22Rv1 (cell line): ENCODE measurements around the gene OXNAD1.

ENCODE experiments used
- CTCF ChIP-seq: fragments of 450-650 bp; IDR thresholded peaks from 2 replicates; pipeline ENCODE4 v1.5.1; 2017; ENCODE audit warnings: mild to moderate bottlenecking
- ZFX ChIP-seq: fragments of 450-650 bp; IDR thresholded peaks from 2 replicates; pipeline ENCODE4 v1.6.1; 2017; ENCODE audit warnings: antibody characterized with exemption, borderline replicate concordance

GRCh38 chr3:16334909-16335308 is 69.9 kb downstream of the OXNAD1 start:
- TF ChIP-seq CTCF (no peak), ZFX (no peak)
